ENCODE results near the gene GPATCH4.
"Not testable (repeated sequence)": the region's sequence is repeated elsewhere in the genome, so short reads cannot be mapped to it uniquely, and the experiment has no call there.

Gene GPATCH4

DNA sequence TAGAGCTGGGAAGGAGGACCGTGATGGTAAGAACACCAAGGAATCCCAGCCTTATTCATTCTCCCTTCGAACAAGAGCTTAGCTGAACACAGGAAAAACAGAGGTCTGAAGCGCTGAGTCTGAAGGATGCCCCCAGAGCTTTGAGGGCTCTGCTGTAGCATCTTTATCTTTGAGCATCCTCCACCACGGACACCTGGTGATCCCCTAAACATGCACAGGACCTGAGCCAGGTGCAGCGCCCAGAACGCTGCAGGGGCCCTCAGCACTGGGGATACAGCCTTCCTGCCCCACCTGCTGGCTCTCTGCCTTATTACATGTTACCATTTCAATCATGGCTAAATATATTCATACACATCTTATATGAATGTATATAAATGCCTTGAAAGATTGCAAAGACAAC lies 7.7 kb upstream of the GPATCH4 start:
- no peak for DNase-seq (ENCODE audit: low read depth in 2 of 2)
- peak; percentile 54 for TF ChIP-seq CTCF (IDR thresholded peaks at IDR 0.05; ENCODE audit: low read depth, low read length)
- H3K4me3 ChIP-seq (replicated peaks in 1 of 2; ENCODE audit: low read depth in 2 of 2, low read length in 2 of 2), result no peak overlapping the region

- DNase-seq (ENCODE audit: low read depth in 2 of 2), result peak; percentile 82 to 83
- peak; percentile 84 for TF ChIP-seq CTCF (IDR thresholded peaks at IDR 0.05; ENCODE audit: low read depth, low read length)
- H3K4me3 ChIP-seq (replicated peaks in 1 of 2; ENCODE audit: low read depth in 2 of 2, low read length in 2 of 2), result no peak overlapping the region
Observed at GRCh38 chr1:156608036-156608674, 6.9 kb upstream of the GPATCH4 start.

DNA sequence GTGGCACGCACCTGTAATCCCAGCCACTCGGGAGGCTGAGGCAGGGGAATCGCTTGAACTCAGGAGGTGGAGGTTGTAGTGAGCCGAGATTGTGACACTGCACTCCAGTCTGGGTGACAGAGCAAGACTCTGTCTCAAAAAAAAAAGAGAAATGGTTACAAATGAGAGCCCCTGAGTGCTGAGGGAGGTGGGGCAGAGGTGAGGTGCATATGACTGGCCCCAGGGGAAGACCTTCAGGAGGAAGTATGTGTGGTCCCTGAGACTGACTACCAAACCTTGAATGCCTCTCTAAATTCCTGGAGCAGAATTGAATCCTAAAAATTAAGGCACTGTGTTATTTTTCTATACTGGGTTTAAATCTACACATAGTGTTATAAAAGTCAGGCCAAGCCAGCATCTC lies 6.1 kb upstream of the GPATCH4 start:
- DNase-seq (ENCODE audit: low read depth in 2 of 2); H3K4me3 ChIP-seq (replicated peaks in 1 of 2; ENCODE audit: low read depth in 2 of 2, low read length in 2 of 2): not testable (repeated sequence)

DNA sequence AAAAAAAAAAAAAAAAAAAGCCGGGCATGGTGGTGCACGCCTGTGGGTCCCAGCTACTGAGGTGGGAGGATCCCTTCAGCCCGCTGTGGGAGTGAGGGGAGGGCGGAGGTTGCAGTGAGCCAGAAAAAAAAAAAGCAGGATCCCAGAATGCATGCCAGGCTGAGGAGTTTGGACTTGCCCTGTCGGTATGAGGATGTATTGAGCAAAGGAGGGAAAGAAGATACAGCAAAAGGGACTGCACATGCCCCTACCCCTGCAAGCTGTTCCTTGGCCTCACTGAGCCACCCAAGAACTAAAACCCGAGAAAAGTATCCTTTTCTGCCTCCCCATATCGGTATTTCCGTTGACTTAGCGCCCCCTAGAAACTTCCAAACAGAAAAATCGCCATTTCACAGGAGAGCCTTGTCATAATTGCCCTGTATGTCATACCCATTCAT lies 1.3 kb upstream of the GPATCH4 start:
- peak in 1 of 2 donors; percentile 47 for DNase-seq (ENCODE audit: low read depth in 2 of 2)
- no peak overlapping the region for H3K4me3 ChIP-seq (replicated peaks in 1 of 2; ENCODE audit: low read depth in 2 of 2, low read length in 2 of 2)
- TF ChIP-seq CTCF (IDR thresholded peaks at IDR 0.05; ENCODE audit: low read depth, low read length), result peak; percentile 39

DNA sequence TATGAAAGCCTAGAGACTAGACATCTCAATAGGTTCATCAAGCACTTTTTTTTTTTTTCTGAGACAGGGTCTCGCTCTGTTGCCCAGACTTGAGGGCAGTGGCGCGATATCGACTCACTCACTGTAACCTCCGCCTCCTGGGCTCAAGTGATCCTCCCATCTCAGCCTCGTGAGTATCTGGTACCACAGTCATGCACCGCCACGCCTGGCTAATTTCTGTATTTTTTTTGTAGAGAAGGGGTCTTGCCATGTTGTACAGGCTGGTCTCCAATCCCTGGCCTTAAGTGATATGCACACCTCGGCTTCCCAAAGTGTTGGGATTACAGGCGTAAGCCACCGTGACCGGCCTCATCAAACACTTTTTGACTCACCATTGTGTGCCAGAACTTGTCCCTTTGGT lies 613 bp upstream of the GPATCH4 start:
- peak overlapping the region; percentile 78 to 87 for H3K4me3 ChIP-seq (replicated peaks in 1 of 2; ENCODE audit: low read depth in 2 of 2, low read length in 2 of 2)
- TF ChIP-seq CTCF (IDR thresholded peaks at IDR 0.05; ENCODE audit: low read depth, low read length), result no peak
- no peak for DNase-seq (ENCODE audit: low read depth in 2 of 2)

GRCh38 chr1:156600733-156601121 lies 552 bp downstream of the GPATCH4 start:
- DNase-seq (ENCODE audit: low read depth in 2 of 2), result peak in 1 of 2 donors; percentile 18
- peak overlapping the region; percentile 78 to 87 for H3K4me3 ChIP-seq (replicated peaks in 1 of 2; ENCODE audit: low read depth in 2 of 2, low read length in 2 of 2)
- TF ChIP-seq CTCF (IDR thresholded peaks at IDR 0.05; ENCODE audit: low read depth, low read length), result no peak

GRCh38 chr1:156599811-156600210 lies 1.5 kb downstream of the GPATCH4 start:
- TF ChIP-seq CTCF (IDR thresholded peaks at IDR 0.05; ENCODE audit: low read depth, low read length), result peak; percentile 8
- DNase-seq (ENCODE audit: low read depth in 2 of 2), result peak in 1 of 2 donors; percentile 30
- H3K4me3 ChIP-seq (replicated peaks in 1 of 2; ENCODE audit: low read depth in 2 of 2, low read length in 2 of 2), result no peak overlapping the region

Measured in cardiac fibroblast (primary cell).